Kidney (tissue), 14 donors: Measurements from ENCODE around the gene ASAP2. TPM values are rescaled to one million over a fixed set of nuclear protein-coding genes. Genes with fewer than 3 reads are reported as not detected.

Experiments
- DNase-seq, 5 donors: peaks; one replicate each; pipeline ENCODE4 v3.0.0-alpha.2; 2013 to 2020
- FAIRE-seq: peaks from 2 replicates; lab custom pipeline; 2012; peaks lifted over from hg19 to GRCh38; lab: Jason Lieb, UNC
- H3K27ac ChIP-seq, 2 donors: one replicate each; pipeline ENCODE4 v1.7.0; 2013; ENCODE audit warnings: low read depth in 2 of 2, low read length in 2 of 2, inconsistent platforms in 1 of 2
- H3K27me3 ChIP-seq: one replicate; pipeline ENCODE4 v1.7.1; 2013; ENCODE audit warnings: low read length, inconsistent platforms; ENCODE audit not compliant: control insufficient read depth, insufficient read depth
- H3K36me3 ChIP-seq, 3 donors: one replicate each; pipeline versions ENCODE4 v1.7.0 to v1.7.1; 2013; ENCODE audit warnings: low read length in 3 of 3, control low read depth in 1 of 3, inconsistent platforms in 1 of 3; ENCODE audit not compliant: insufficient read depth in 3 of 3, control insufficient read depth in 2 of 3
- H3K4me1 ChIP-seq, 3 donors: one replicate each; pipeline versions ENCODE4 v1.7.0 to v1.7.1; 2013; ENCODE audit warnings: low read length in 3 of 3, inconsistent platforms in 1 of 3, low read depth in 1 of 3; ENCODE audit not compliant: control insufficient read depth in 2 of 3, insufficient read depth in 2 of 3
- H3K4me3 ChIP-seq, 3 donors: one replicate each; pipeline versions ENCODE4 v1.7.0 to v1.8.1; 2013; ENCODE audit warnings: low read length in 3 of 3, control low read depth in 1 of 3, inconsistent platforms in 1 of 3
- H3K9ac ChIP-seq, 3 donors: one replicate each; pipeline versions ENCODE4 v1.7.0 to v1.7.1; 2013; ENCODE audit warnings: low read length in 3 of 3, control low read depth in 1 of 3, inconsistent platforms in 1 of 3
- H3K9me3 ChIP-seq, 3 donors: one replicate each; pipeline versions ENCODE4 v1.7.0 to v1.7.1; 2013; ENCODE audit warnings: low read length in 3 of 3, control low read depth in 1 of 3, inconsistent platforms in 1 of 3; ENCODE audit not compliant: control insufficient read depth in 2 of 3, insufficient read depth in 1 of 3
- CTCF ChIP-seq: IDR thresholded peaks from 3 replicates; pipeline ENCODE4 v1.5.1; 2012; ENCODE audit warnings: mild to moderate bottlenecking, moderate library complexity, borderline replicate concordance; ENCODE audit not compliant: insufficient read depth; ENCODE audit errors: extremely low read depth
- intact Hi-C: fragments of 100-400 bp; cut with DNase I; formaldehyde crosslinking; loops from one replicate; pipeline ENCODE4 v1.11.1; 2022
- polyA plus RNA-seq: library from polyadenylated mRNA; stranded (reverse); fragments of 350-450 nt; fragmentation: Illumina TruSeq; extraction: RNeasy Lipid Tissue Mini Kit (QIAGEN cat#74804); gene quantifications from one replicate; pipeline ENCODE4 v1.2.3, GENCODE V29; 2014; ENCODE audit warnings: low read depth, low replicate concordance; ENCODE audit not compliant: insufficient read depth
- total RNA-seq: library from RNA; stranded (reverse); fragmentation: NEBNext Ultra II Directional; extraction: Animal tissue kit (Norgen Biotek cat#: 25700); gene quantifications from one replicate; pipeline ENCODE4 v1.2.1, GENCODE V29; 2021
- donor health status: control.
- donor health status: control.
- donor health status: control.
- donor health status: control.
- donor health status: control.
- donor health status: DM: yes; HTN: yes; CAD: no.
- donor health status: Normal renal cell carcinoma (clear cell type).

ASAP2 gene
- total and polyA plus RNA-seq, 2 donors from 2014 or later = 26.2 to 54.8 TPM

GRCh38 chr2:9231291-9232165 lies 24.9 kb downstream of the ASAP2 start:
- intact Hi-C loops = no loop called here
- no peak for TF ChIP-seq CTCF

GRCh38 chr2:9232166-9232479 lies 25.5 kb downstream of the ASAP2 start:
- intact Hi-C loops = no loop called here
- H3K9me3 ChIP-seq = no peaks in the 10 kb centered on the region
- H3K4me1 ChIP-seq = peaks cover 11 to 72% (median 64%) of the 10 kb centered on the region in 3 donors
- H3K27me3 ChIP-seq = no peaks in the 10 kb centered on the region
- FAIRE-seq (no peak), DNase-seq (peak in 2 of 5 donors; percentile 49 to 54)
- no peaks in the 10 kb centered on the region for H3K36me3 ChIP-seq
- H3K4me3 ChIP-seq = no peak overlapping the region
- TF ChIP-seq CTCF = no peak
- no peak overlapping the region for H3K27ac ChIP-seq
- no peak overlapping the region for H3K9ac ChIP-seq

More at GRCh38 chr2:9231291-9232165, 24.9 kb downstream of the ASAP2 start:
- Histone ChIP-seq H3K9ac (no peak overlapping the region), H3K9me3 (no peaks in the 10 kb centered on the region), H3K4me1 (peaks cover 11 to 71% (median 69%) of the 10 kb centered on the region in 3 donors), H3K27me3 (no peaks in the 10 kb centered on the region), H3K36me3 (no peaks in the 10 kb centered on the region), H3K4me3 (no peak overlapping the region), H3K27ac (peak overlapping the region; percentile 28 to 51)
- no peak for FAIRE-seq
- peak in 1 of 5 donors; percentile 82 for DNase-seq

DNA sequence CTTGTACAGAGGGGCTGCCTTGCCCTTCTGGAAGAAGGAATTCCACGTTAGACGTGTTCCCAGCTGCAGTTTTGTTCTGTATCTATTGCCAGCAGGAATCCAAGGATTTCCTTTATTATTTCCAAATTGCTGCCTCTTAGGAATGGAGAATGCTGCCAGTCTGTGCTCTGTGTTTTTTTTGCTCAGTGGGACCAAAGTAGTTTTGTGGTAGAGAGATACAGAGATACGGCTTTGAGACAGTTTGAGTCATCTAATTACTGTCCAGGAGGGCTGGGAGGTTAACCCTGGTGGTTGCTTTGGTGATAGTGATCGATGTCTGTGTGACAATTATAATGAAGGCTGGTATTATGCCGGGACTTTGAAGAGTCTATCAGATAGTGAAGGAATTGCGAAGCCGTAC lies 26.3 kb downstream of the ASAP2 start:
- intact Hi-C loops = no loop called here
- no peak for TF ChIP-seq CTCF
- peak overlapping the region in 1 of 2 donors; percentile 48 for H3K27ac ChIP-seq
- H3K9me3 ChIP-seq = no peaks in the 10 kb centered on the region
- H3K4me3 ChIP-seq = no peak overlapping the region
- H3K36me3 ChIP-seq = no peaks in the 10 kb centered on the region
- DNase-seq (no peak), FAIRE-seq (no peak)
- H3K27me3 ChIP-seq = no peaks in the 10 kb centered on the region
- peaks cover 11 to 80% (median 70%) of the 10 kb centered on the region in 3 donors for H3K4me1 ChIP-seq
- no peak overlapping the region for H3K9ac ChIP-seq
